Measurements from ENCODE around the gene KDM5A. TPM values are rescaled to one million over a fixed set of nuclear protein-coding genes. Genes with fewer than 3 reads are reported as not detected.

The KDM5A gene
- total and polyA plus RNA-seq, 10 of the 15 experiments (the other 5 are each of a cell fraction or from before 2014, with no cell fraction given): 9.0 to 59.9 (median 27.7) TPM

DNA sequence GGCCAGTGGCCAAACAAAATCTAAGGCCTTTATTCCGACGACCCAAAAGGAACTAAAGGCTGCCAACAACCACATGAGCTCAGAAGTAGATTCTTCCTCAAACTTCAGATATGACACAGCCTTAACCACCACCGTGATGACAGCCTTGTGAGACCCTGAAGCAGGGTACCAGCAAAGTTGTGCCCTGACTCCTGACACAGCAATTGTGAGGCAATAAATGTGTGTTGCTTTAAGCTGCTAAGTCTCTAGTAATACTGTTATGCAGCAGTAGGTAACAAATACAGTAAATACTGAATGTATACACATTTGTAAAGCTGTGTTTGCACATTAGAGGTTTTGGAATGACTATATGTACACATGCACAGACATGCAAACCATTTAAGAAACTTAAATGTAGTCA is 115.7 kb downstream of the KDM5A start:
- no peak overlapping the region for H3K27ac ChIP-seq (ENCODE audit: control insufficient read depth, insufficient read depth)
- H3K4me2 ChIP-seq (ENCODE audit: control insufficient read depth, insufficient read depth): no peak overlapping the region
- CTCF ChIA-PET: no interaction called here
- peaks cover 6% of the 10 kb centered on the region; the same call in 1 of the 2 replicates for H3K4me1 ChIP-seq (ENCODE audit: control insufficient read depth, insufficient read depth, low read length)
- BruUV-seq (replicated peaks): no TSS peak
- intact Hi-C loops (cut with micrococcal nuclease; ENCODE audit: unreplicated experiment) (no loop called here), in situ Hi-C loops (cut with MboI) (no loop called here)
- no peak overlapping the region for H3K9ac ChIP-seq (ENCODE audit: control insufficient read depth, insufficient read depth, low read length)
- H3K27me3 ChIP-seq (replicated peaks in 1 of 2; ENCODE audit: control insufficient read depth in 2 of 2, insufficient read depth in 2 of 2, low read length in 1 of 2): no peaks in the 10 kb centered on the region
- no peaks in the 10 kb centered on the region for H3K36me3 ChIP-seq (ENCODE audit: control insufficient read depth in 2 of 2, insufficient read depth in 2 of 2, low read length in 1 of 2)
- H4K20me1 ChIP-seq (ENCODE audit: control insufficient read depth, insufficient read depth): no peaks in the 10 kb centered on the region
- H3K9me3 ChIP-seq (replicated peaks; ENCODE audit: control insufficient read depth, insufficient read depth, low read length): no peaks in the 10 kb centered on the region
- H3K79me2 ChIP-seq (ENCODE audit: control insufficient read depth, insufficient read depth, low read length): no peaks in the 10 kb centered on the region
- no peak overlapping the region for H3K4me3 ChIP-seq
- POLR2A ChIA-PET: no interaction called here
- RAD21 ChIA-PET (ENCODE audit: unreplicated experiment): no interaction called here
- SMC1A ChIA-PET (ENCODE audit: uncharacterized antibody, unreplicated experiment): no interaction called here
- FAIRE-seq (no peak), DNase-seq (ENCODE audit: low read depth, low spot score) (no peak), ATAC-seq (no peak)
- H2AFZ ChIP-seq (ENCODE audit: control insufficient read depth, low read depth, low read length): no peak overlapping the region
- 0% methylated on average over 3 of the region's 3 CpGs for WGBS (ENCODE audit: insufficient coverage, insufficient replicate concordance, low lambda C conversion rate, missing lambda C conversion rate)
- TF ChIP-seq RB1 (IDR thresholded peaks at IDR 0.05; ENCODE audit: borderline replicate concordance) (no peak), MYB (IDR thresholded peaks at IDR 0.05; ENCODE audit: borderline replicate concordance, low read depth, low read length) (no peak), JUNB (IDR thresholded peaks at IDR 0.05) (peak; percentile 18; the same call in 1 of the 2 replicates), SMAD5 (IDR thresholded peaks at IDR 0.05; ENCODE audit: low read depth) (no peak), ZNF217 (IDR thresholded peaks at IDR 0.05) (no peak), YBX1 (IDR thresholded peaks at IDR 0.05) (no peak), TCF12 (IDR thresholded peaks at IDR 0.05; ENCODE audit: low read depth, low read length) (no peak), RUNX3 (IDR thresholded peaks at IDR 0.05; ENCODE audit: low read length) (peak; percentile 27; the same call in 1 of the 2 replicates), KAT2A (conservative IDR thresholded peaks at IDR 0.05; ENCODE audit: control insufficient read depth, low read depth, low read length) (no peak), PAX5 (IDR thresholded peaks at IDR 0.05; ENCODE audit: borderline replicate concordance, low read depth, low read length) (no peak), ZSCAN29 (IDR thresholded peaks at IDR 0.05) (no peak), STAT3 (IDR thresholded peaks at IDR 0.05; ENCODE audit: low read depth, low read length) (no peak)
- TF ChIP-seq, protein P1, sequence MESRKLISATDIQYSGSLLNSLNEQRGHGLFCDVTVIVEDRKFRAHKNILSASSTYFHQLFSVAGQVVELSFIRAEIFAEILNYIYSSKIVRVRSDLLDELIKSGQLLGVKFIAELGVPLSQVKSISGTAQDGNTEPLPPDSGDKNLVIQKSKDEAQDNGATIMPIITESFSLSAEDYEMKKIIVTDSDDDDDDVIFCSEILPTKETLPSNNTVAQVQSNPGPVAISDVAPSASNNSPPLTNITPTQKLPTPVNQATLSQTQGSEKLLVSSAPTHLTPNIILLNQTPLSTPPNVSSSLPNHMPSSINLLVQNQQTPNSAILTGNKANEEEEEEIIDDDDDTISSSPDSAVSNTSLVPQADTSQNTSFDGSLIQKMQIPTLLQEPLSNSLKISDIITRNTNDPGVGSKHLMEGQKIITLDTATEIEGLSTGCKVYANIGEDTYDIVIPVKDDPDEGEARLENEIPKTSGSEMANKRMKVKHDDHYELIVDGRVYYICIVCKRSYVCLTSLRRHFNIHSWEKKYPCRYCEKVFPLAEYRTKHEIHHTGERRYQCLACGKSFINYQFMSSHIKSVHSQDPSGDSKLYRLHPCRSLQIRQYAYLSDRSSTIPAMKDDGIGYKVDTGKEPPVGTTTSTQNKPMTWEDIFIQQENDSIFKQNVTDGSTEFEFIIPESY (IDR thresholded peaks at IDR 0.05): no peak
- TF ChIP-seq, protein P2, sequence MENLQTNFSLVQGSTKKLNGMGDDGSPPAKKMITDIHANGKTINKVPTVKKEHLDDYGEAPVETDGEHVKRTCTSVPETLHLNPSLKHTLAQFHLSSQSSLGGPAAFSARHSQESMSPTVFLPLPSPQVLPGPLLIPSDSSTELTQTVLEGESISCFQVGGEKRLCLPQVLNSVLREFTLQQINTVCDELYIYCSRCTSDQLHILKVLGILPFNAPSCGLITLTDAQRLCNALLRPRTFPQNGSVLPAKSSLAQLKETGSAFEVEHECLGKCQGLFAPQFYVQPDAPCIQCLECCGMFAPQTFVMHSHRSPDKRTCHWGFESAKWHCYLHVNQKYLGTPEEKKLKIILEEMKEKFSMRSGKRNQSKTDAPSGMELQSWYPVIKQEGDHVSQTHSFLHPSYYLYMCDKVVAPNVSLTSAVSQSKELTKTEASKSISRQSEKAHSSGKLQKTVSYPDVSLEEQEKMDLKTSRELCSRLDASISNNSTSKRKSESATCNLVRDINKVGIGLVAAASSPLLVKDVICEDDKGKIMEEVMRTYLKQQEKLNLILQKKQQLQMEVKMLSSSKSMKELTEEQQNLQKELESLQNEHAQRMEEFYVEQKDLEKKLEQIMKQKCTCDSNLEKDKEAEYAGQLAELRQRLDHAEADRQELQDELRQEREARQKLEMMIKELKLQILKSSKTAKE (IDR thresholded peaks at IDR 0.05; ENCODE audit: low read depth, poor library complexity, severe bottlenecking): no peak
- TF ChIP-seq, protein P3, sequence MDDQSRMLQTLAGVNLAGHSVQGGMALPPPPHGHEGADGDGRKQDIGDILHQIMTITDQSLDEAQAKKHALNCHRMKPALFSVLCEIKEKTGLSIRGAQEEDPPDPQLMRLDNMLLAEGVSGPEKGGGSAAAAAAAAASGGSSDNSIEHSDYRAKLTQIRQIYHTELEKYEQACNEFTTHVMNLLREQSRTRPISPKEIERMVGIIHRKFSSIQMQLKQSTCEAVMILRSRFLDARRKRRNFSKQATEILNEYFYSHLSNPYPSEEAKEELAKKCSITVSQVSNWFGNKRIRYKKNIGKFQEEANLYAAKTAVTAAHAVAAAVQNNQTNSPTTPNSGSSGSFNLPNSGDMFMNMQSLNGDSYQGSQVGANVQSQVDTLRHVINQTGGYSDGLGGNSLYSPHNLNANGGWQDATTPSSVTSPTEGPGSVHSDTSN (IDR thresholded peaks at IDR 0.05; ENCODE audit: insufficient replicate concordance, low read depth, low read length): no peak
